GM19328 (cell line): Measurements from ENCODE around the gene SMIM32.

ENCODE experiments used
- ATAC-seq: cut with Tn5 transposase; IDR thresholded peaks from one replicate; pipeline ENCODE4 v1.9.1; 2021; ENCODE audit warnings: mild to moderate bottlenecking, moderate library complexity; ENCODE audit not compliant: unreplicated experiment

Gene SMIM32

GRCh38 chr5:136190091-136190720 lies 2.8 kb downstream of the SMIM32 start:
- ATAC-seq: no peak

GRCh38 chr5:136188859-136189258 lies 4.1 kb downstream of the SMIM32 start:
- ATAC-seq: no peak

DNA sequence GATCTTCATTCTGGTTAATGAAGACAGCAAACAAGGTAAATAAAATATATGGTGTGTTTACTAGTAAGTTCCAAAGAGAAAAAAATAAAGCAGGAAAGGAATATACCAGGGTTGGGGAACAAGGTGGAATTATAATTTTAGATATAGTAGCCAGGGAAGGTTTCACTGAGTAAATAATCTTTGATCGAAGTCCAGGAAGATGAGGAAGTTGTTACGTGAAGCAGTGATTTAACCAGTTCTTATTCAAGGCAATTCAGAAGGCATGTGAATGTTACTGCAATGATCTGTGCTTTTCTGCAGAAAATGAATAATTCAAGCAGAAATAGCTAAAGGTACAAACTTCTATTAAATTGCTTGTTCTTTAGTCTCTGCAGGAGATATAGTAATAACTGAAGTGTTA lies 6.2 kb downstream of the SMIM32 start:
- no peak for ATAC-seq

DNA sequence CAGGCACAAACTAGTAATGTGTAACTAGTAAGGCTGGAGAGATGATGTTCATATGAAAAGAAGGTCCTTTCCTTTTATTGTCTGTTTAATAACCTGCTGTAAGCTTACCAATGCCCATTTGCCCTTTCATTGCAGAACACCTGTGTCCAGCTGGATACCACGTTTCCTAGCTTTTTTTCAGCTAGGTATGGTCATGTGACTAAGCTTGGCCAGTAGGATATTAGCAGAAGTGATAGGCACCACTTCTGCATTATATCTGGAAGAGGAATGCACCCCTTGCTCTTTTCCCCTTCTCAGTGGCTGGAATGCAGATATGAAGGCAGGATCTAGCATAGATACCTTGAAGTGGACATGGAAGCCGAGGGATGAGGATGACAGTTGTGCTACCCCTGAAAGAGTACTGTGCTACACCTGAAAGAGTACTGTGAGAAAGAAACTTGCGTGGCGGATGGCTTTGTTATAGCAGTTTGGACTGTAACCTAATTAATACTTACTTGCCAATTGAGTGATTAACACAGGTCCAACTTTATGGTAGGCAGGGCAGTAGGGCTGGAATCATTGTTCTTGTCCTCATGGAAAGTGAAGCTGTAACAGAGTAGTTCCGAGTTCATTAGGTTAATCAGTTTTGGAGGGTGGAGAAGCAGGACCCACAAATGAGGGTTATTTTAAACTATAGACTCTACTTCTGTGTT lies 6.8 kb downstream of the SMIM32 start:
- ATAC-seq: no peak

GRCh38 chr5:136182618-136183017 lies 10.3 kb downstream of the SMIM32 start:
- ATAC-seq: no peak

GRCh38 chr5:136174021-136174659 lies 18.8 kb downstream of the SMIM32 start:
- no peak for ATAC-seq

DNA sequence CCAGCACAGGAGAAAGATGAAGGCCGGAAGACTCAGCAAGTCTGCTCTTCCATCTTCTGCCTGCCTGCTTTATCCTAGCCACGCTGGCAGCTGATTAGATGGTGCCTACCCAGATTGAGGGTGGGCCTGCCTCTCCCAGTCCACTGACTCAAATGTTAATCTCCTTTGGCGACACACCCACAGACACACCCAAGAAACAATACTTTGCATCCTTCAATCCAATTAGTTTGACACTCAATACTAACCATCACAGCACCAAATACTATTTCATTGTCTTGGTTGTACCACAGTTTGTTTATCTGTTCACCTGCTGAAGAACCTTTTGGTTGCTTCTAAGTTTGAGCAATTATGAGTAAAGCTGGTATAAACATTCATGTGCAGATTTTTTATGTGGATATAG lies 23.7 kb downstream of the SMIM32 start:
- no peak for ATAC-seq

DNA sequence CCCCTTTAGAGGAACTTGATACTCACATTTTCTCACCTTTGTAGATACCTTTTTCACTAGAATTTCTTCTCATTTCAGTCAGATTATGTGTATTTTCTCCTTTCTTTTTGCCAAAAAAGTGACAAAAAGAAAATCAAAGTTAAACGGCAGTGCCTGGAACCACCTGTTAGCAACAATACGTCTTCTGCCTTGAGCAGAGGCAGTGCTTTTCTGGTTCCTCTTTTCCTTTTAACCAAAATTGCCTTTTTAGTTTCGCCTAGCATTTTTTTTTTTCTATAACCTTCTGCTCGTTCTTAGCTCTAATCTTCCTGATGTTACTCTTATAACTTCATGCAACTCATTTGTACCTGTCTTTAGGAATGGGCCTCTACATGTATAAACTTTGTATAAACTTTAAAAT lies 26.1 kb downstream of the SMIM32 start:
- ATAC-seq: no peak

- no peak for ATAC-seq
These were observed 28.7 kb downstream of the SMIM32 start for GRCh38 chr5:136164226-136164625.

GRCh38 chr5:136162008-136162407 lies 31.0 kb downstream of the SMIM32 start:
- no peak for ATAC-seq

DNA sequence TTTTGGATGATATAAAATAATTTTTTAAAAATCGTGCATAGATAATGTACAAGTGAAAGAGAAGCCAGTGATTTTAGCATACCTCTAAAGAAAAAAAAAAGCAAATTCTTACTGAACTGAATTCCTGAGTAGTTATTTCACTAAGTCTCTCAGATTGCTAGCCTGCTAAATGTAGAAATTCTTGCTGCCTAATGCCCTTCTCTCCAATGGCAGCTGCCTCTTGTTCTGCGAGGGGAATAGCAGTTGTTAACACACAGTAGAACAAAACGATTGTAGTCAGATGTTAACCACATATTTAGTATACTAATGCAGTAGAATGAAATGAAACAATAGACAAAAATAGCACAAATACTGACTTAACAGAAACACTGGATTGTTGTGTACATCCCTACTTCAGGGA lies 33.5 kb downstream of the SMIM32 start:
- no peak for ATAC-seq

- ATAC-seq: no peak
These were observed 35.4 kb downstream of the SMIM32 start for GRCh38 chr5:136157514-136157913.

DNA sequence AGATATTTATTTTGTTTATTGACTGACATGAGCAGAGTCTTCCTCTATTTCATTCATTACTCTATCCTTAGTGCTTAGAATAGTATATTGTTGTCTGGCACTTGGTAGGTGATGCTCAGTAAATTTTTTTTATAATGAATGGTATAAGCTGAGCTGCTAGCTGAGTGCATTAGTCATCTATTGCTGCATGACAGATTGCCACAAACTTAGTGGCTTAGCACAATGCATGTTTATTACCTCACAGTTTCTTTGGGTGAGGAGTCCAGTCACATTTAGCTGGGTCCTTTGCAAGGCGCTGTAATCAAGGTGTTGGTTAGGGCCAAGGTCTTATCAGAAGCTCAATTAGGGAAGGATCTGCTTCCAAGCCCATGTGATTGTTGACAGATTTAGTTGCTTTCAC lies 37.2 kb downstream of the SMIM32 start:
- no peak for ATAC-seq

GRCh38 chr5:136155078-136155477 lies 37.9 kb downstream of the SMIM32 start:
- ATAC-seq: no peak

DNA sequence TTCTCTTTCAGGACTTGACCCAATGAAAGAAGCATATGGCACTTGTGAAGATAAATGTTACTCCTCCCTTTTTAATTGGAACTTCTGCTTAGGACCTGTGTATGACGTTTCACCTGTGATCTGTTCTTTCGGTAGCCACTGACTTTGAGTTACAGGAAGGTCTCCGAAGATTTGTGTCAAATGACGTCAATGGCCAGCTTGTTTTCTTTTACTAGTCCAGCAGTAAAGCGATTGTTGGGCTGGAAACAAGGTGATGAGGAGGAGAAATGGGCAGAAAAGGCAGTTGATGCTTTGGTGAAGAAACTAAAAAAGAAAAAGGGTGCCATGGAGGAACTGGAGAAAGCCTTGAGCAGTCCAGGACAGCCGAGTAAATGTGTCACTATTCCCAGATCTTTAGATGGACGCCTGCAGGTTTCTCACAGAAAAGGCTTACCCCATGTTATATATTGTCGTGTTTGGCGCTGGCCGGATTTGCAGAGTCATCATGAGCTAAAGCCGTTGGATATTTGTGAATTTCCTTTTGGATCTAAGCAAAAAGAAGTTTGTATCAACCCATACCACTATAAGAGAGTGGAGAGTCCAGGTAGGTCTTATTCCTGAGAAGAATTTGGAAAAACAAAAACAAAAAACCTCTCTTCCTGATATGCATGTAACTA lies 39.3 kb downstream of the SMIM32 start:
- no peak for ATAC-seq

DNA sequence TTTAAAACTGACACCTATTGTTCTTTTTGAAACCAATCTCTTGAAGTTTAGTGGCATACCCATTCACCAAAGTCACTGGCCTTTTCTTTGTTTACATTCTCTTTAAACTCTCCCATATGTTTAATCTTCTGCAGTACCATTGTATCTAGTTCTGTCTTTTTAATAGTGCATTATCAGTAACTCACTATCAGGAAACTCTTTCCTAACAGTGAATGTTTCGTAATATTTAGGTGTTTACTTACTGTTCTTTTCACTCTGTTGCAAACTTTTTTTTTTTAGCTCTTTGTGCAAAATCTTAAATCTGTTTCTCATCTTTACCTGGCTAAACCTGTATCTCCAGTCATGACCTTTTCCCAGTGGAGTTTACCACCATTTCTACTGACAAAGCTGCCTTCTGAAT lies 43.1 kb downstream of the SMIM32 start:
- no peak for ATAC-seq

GRCh38 chr5:136147632-136148031 lies 45.3 kb downstream of the SMIM32 start:
- ATAC-seq: no peak

- no peak for ATAC-seq
These were observed 46.8 kb downstream of the SMIM32 start for GRCh38 chr5:136146201-136146600.

- ATAC-seq: peak; percentile 54
These were observed 47.9 kb downstream of the SMIM32 start for GRCh38 chr5:136145030-136145429.

DNA sequence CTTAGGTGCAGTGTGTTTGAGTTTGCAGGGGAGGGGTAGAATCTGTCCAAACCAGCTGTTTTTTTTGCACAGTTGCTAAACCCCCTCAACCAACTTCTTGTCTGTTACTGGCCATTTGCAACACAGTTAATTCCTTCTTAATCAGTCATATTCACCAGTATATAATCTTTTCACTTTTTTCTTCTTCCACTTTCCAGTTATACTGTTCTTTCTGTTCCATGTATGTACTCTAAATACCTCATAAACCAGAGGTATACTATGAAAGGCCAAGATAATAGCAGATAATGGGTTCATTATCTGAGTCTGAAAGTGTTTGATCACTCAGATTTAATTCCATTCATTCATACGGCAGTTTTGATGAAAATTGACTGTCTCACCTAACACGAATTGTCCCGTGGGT lies 49.2 kb downstream of the SMIM32 start:
- ATAC-seq: no peak

DNA sequence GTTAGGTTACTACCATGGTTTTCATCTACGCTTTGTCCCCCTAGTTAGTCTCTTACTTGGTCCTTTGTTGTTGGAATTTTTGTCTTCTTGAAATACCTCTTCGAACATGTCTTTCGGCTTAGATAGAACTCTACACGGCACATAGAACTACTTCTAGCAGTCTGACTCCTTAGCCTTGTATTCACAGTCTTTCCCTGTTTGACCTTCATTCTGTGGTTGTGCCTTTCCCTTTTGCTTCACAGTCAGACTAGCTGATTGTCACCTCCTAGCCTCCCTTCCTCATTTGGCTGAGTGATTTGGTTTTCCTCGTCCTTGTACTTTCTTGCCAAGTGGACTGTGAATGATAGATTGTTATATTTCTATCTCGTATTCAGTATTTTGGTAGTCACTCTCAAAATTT lies 49.6 kb downstream of the SMIM32 start:
- ATAC-seq: no peak

DNA sequence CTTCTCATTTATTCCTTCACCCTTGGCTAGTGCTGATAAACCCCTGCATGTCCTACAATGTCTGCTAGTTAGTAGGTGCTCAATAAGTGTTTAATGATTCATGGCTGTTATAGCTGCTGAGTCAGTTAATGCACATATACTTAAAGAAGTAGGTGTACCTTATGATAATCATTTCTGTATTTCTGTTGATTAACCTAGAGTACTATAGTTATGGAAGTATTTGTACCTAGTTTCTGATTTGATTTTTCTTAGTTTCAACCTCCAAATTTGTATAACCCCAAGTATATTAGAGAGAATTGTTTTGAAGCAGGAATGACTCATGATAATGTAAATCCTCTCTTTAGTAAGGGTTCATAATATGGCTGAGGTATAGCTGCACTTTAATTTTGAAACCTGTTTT lies 51.4 kb downstream of the SMIM32 start:
- ATAC-seq: peak; percentile 66
